ENCODE data around the gene CDK14.

DNA sequence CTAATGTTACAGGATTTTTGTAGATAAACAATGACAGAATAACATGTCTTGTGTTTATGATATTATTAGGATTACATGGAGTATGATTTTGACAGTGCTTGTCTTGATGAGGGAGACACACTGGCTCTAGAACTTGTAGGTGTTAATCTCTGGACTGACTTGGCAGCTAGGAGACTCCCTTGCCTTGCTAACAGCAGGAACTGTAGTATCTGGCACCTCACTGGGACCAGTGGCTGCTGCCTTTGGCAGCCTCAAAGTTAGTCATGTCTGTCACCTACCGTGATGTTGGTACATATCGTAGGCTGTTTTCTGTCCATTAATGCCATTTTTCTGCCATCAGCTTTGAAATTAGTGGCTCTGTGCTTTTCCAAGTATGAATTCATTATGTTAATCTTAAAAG, 261.5 kb downstream of the CDK14 start:
- TF ChIP-seq, protein P1, sequence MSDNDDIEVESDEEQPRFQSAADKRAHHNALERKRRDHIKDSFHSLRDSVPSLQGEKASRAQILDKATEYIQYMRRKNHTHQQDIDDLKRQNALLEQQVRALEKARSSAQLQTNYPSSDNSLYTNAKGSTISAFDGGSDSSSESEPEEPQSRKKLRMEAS (IDR thresholded peaks at IDR 0.05) = no peak
- TF ChIP-seq, protein P2, sequence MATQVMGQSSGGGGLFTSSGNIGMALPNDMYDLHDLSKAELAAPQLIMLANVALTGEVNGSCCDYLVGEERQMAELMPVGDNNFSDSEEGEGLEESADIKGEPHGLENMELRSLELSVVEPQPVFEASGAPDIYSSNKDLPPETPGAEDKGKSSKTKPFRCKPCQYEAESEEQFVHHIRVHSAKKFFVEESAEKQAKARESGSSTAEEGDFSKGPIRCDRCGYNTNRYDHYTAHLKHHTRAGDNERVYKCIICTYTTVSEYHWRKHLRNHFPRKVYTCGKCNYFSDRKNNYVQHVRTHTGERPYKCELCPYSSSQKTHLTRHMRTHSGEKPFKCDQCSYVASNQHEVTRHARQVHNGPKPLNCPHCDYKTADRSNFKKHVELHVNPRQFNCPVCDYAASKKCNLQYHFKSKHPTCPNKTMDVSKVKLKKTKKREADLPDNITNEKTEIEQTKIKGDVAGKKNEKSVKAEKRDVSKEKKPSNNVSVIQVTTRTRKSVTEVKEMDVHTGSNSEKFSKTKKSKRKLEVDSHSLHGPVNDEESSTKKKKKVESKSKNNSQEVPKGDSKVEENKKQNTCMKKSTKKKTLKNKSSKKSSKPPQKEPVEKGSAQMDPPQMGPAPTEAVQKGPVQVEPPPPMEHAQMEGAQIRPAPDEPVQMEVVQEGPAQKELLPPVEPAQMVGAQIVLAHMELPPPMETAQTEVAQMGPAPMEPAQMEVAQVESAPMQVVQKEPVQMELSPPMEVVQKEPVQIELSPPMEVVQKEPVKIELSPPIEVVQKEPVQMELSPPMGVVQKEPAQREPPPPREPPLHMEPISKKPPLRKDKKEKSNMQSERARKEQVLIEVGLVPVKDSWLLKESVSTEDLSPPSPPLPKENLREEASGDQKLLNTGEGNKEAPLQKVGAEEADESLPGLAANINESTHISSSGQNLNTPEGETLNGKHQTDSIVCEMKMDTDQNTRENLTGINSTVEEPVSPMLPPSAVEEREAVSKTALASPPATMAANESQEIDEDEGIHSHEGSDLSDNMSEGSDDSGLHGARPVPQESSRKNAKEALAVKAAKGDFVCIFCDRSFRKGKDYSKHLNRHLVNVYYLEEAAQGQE (IDR thresholded peaks at IDR 0.05) = no peak
- TF ChIP-seq HNF4G (IDR thresholded peaks at IDR 0.05) = no peak
- TF ChIP-seq, protein P3, sequence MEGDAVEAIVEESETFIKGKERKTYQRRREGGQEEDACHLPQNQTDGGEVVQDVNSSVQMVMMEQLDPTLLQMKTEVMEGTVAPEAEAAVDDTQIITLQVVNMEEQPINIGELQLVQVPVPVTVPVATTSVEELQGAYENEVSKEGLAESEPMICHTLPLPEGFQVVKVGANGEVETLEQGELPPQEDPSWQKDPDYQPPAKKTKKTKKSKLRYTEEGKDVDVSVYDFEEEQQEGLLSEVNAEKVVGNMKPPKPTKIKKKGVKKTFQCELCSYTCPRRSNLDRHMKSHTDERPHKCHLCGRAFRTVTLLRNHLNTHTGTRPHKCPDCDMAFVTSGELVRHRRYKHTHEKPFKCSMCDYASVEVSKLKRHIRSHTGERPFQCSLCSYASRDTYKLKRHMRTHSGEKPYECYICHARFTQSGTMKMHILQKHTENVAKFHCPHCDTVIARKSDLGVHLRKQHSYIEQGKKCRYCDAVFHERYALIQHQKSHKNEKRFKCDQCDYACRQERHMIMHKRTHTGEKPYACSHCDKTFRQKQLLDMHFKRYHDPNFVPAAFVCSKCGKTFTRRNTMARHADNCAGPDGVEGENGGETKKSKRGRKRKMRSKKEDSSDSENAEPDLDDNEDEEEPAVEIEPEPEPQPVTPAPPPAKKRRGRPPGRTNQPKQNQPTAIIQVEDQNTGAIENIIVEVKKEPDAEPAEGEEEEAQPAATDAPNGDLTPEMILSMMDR (IDR thresholded peaks at IDR 0.05; ENCODE audit: low read depth, low read length, missing input control) = no peak
